Fibroblast of the conjunctiva (primary cell): ENCODE results near the gene DENND4C.
"Not testable (repeated sequence)": the region's sequence is repeated elsewhere in the genome, so short reads cannot be mapped to it uniquely, and the experiment has no call there.

Experiments
- DNase-seq: peaks from one replicate; pipeline ENCODE4 v3.0.0-alpha.2; 2010; ENCODE audit warnings: low read depth

DENND4C gene

DNA sequence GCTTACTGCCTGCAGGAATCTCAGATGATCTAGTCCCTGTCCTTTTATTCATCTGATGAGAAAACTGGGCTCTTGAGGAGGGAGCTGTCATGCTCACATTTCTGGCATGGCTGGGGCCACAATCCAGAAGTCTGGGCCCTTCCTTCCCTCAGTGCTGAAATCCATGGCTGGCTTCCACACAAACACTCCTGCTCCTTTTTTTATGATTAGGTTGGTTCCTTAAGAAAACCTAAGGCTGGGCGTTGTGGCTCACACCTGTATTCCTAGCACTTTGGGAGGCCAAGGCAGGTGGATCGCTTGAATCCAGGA, 179.7 kb downstream of the DENND4C start:
- DNase-seq, result no peak

DNA sequence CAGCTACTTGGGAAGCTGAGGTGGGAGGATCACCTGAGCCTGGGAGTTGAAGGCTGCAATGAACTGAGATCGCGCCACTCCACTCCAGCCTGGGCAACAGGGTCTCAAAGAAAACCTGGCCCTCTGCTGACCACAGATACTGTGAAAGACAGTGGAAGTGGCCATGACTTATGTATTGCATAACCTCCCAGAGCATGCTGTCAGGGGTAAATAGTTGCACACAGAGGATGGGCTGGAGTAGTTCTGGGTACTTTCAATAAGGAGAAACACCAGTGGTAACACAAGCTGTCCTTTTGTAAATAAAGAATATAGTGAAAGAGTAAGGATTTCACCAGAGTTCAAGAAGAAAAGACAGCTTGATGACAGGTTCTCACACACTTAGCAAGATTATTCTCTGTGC, 180.1 kb downstream of the DENND4C start:
- no peak for DNase-seq

DNA sequence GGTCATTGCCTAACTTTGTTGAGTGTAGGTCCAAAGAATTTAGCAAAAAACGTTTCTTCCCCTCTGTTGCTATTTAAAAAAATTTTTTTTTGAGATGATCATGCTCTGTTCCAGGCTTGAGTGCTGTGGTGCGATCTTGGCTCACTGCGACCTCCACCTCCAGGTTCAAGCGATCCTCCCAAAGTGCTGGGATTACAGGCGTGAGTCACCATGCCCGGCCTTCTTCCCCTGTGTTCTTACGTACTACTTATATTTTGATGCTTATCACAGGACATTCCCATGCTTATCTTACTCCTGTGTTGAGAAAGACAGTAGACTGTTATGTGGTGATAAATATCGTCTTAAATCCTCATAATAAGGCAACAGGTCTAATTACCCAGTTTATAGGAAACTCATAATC, 180.8 kb downstream of the DENND4C start:
- DNase-seq, result no peak

DNA sequence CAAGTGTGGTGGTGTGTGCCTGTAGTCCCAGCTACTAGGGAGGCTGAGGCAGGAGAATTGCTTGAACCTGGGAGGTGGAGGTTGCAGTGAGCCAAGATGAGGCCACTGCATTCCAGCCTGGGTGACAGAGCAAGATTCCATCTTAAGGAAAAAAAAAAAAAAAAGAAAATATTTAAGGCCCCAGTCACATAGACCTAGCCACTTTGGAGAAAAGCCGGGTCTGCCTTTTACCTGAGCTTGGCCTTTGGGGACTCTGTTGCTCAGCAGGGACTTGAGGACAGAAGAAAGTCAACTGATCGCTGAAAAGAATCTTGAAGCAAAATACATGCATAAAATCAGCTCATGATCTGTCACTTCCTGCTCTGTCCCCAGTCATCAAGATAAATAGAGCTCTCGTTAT, 183.0 kb downstream of the DENND4C start:
- not testable (repeated sequence) for DNase-seq

DNA sequence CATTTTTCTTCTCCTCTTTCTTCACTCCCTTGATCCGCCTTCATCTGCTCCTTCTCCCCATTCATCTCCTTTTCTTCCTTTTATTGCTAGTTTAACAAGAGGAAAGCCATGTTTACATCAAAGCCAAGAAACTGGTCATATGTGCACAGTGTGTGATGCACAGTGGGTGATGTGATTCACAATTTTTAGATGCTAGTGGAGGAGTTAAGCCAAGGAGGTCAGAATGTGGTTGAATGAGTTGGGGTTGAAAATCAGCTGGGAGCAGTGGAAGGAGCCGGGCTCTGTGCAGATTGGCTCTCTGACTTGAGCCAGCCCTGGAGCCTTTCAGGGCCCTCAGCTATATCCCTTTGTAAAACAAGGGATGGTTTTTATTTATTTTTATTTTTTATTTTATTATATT, 185.7 kb downstream of the DENND4C start:
- no peak for DNase-seq

DNA sequence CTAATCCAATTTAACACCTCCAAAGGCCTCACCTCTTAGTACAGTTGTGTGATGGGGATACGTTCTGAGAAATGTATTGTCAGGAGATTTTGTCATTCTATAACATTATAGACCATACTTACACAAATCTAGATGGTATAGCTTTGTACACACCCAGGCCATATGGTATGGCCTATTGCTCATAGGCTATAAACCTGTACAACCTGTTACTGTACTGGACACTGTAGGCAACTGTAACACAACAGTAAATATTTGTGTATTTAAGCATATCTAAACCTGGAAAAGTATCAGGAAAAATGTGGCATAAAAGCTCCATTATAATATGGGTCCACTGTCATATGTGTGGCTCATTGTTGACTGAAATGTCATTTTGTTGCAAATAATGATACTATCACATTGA, 190.4 kb downstream of the DENND4C start:
- DNase-seq, result no peak
